Kidney (tissue), 14 donors: ENCODE results near the gene METRNL. TPM values are rescaled to one million over a fixed set of nuclear protein-coding genes. Genes with fewer than 3 reads are reported as not detected.
A peak's percentile ranks its signal among the peaks of the same experiment; 100 is the strongest.

ENCODE experiments used
- DNase-seq, 5 donors: peaks; one replicate each; pipeline ENCODE4 v3.0.0-alpha.2; 2013 to 2020
- FAIRE-seq: peaks from 2 replicates; lab custom pipeline; 2012; peaks lifted over from hg19 to GRCh38; lab: Jason Lieb, UNC
- H3K27ac ChIP-seq, 2 donors: one replicate each; pipeline ENCODE4 v1.7.0; 2013; ENCODE audit warnings: low read depth in 2 of 2, low read length in 2 of 2, inconsistent platforms in 1 of 2
- H3K27me3 ChIP-seq: one replicate; pipeline ENCODE4 v1.7.1; 2013; ENCODE audit warnings: low read length, inconsistent platforms; ENCODE audit not compliant: control insufficient read depth, insufficient read depth
- H3K36me3 ChIP-seq, 3 donors: one replicate each; pipeline versions ENCODE4 v1.7.0 to v1.7.1; 2013; ENCODE audit warnings: low read length in 3 of 3, control low read depth in 1 of 3, inconsistent platforms in 1 of 3; ENCODE audit not compliant: insufficient read depth in 3 of 3, control insufficient read depth in 2 of 3
- H3K4me1 ChIP-seq, 3 donors: one replicate each; pipeline versions ENCODE4 v1.7.0 to v1.7.1; 2013; ENCODE audit warnings: low read length in 3 of 3, inconsistent platforms in 1 of 3, low read depth in 1 of 3; ENCODE audit not compliant: control insufficient read depth in 2 of 3, insufficient read depth in 2 of 3
- H3K4me3 ChIP-seq, 3 donors: one replicate each; pipeline versions ENCODE4 v1.7.0 to v1.8.1; 2013; ENCODE audit warnings: low read length in 3 of 3, control low read depth in 1 of 3, inconsistent platforms in 1 of 3
- H3K9ac ChIP-seq, 3 donors: one replicate each; pipeline versions ENCODE4 v1.7.0 to v1.7.1; 2013; ENCODE audit warnings: low read length in 3 of 3, control low read depth in 1 of 3, inconsistent platforms in 1 of 3
- H3K9me3 ChIP-seq, 3 donors: one replicate each; pipeline versions ENCODE4 v1.7.0 to v1.7.1; 2013; ENCODE audit warnings: low read length in 3 of 3, control low read depth in 1 of 3, inconsistent platforms in 1 of 3; ENCODE audit not compliant: control insufficient read depth in 2 of 3, insufficient read depth in 1 of 3
- CTCF ChIP-seq: IDR thresholded peaks from 3 replicates; pipeline ENCODE4 v1.5.1; 2012; ENCODE audit warnings: mild to moderate bottlenecking, moderate library complexity, borderline replicate concordance; ENCODE audit not compliant: insufficient read depth; ENCODE audit errors: extremely low read depth
- intact Hi-C: fragments of 100-400 bp; cut with DNase I; formaldehyde crosslinking; loops from one replicate; pipeline ENCODE4 v1.11.1; 2022
- polyA plus RNA-seq: library from polyadenylated mRNA; stranded (reverse); fragments of 350-450 nt; fragmentation: Illumina TruSeq; extraction: RNeasy Lipid Tissue Mini Kit (QIAGEN cat#74804); gene quantifications from one replicate; pipeline ENCODE4 v1.2.3, GENCODE V29; 2014; ENCODE audit warnings: low read depth, low replicate concordance; ENCODE audit not compliant: insufficient read depth
- total RNA-seq: library from RNA; stranded (reverse); fragmentation: NEBNext Ultra II Directional; extraction: Animal tissue kit (Norgen Biotek cat#: 25700); gene quantifications from one replicate; pipeline ENCODE4 v1.2.1, GENCODE V29; 2021
- donor health status: control.
- donor health status: control.
- donor health status: control.
- donor health status: control.
- donor health status: control.
- donor health status: DM: yes; HTN: yes; CAD: no.
- donor health status: Normal renal cell carcinoma (clear cell type).

The METRNL gene
- total and polyA plus RNA-seq, 2 donors from 2014 or later, result 61.5 to 107 TPM

GRCh38 chr17:83069571-83069906 lies 9.9 kb upstream of the METRNL start:
- Histone ChIP-seq H3K27me3 (no peaks in the 10 kb centered on the region), H3K36me3 (no peaks in the 10 kb centered on the region), H3K27ac (no peak overlapping the region), H3K4me1 (no peaks in the 10 kb centered on the region), H3K9me3 (no peaks in the 10 kb centered on the region), H3K9ac (no peak overlapping the region), H3K4me3 (no peak overlapping the region)
- DNase-seq (no peak), FAIRE-seq (no peak)
- no peak for TF ChIP-seq CTCF
- intact Hi-C loops, result no loop called here

- FAIRE-seq (no peak), DNase-seq (peak in 1 of 5 donors; percentile 66)
- Histone ChIP-seq H3K9me3 (no peaks in the 10 kb centered on the region), H3K27ac (no peak overlapping the region), H3K4me3 (no peak overlapping the region), H3K4me1 (peaks cover 0 to 3% (median 0%) of the 10 kb centered on the region in 3 donors), H3K27me3 (no peaks in the 10 kb centered on the region), H3K9ac (no peak overlapping the region), H3K36me3 (no peaks in the 10 kb centered on the region)
- intact Hi-C loops, result no loop called here
- TF ChIP-seq CTCF, result no peak
Observed at GRCh38 chr17:83069931-83070742, 9.3 kb upstream of the METRNL start.

- Histone ChIP-seq H3K27ac (no peak overlapping the region), H3K9ac (no peak overlapping the region), H3K4me3 (no peak overlapping the region), H3K36me3 (no peaks in the 10 kb centered on the region), H3K9me3 (no peaks in the 10 kb centered on the region), H3K27me3 (no peaks in the 10 kb centered on the region), H3K4me1 (peaks cover 0 to 5% (median 0%) of the 10 kb centered on the region in 3 donors)
- no peak for TF ChIP-seq CTCF
- FAIRE-seq, result no peak
- DNase-seq, result no peak
- intact Hi-C loops, result no loop called here
Observed at GRCh38 chr17:83070800-83071341, 8.5 kb upstream of the METRNL start.
